HG02938 (cell line): Measurements from ENCODE around the gene DENND10.
"Not testable (repeated sequence)": the region's sequence is repeated elsewhere in the genome, so short reads cannot be mapped to it uniquely, and the experiment has no call there.

Experiments
- ATAC-seq: cut with Tn5 transposase; IDR thresholded peaks from one replicate; pipeline ENCODE4 v1.9.1; 2021; ENCODE audit warnings: mild to moderate bottlenecking, moderate library complexity; ENCODE audit not compliant: unreplicated experiment

The DENND10 gene

DNA sequence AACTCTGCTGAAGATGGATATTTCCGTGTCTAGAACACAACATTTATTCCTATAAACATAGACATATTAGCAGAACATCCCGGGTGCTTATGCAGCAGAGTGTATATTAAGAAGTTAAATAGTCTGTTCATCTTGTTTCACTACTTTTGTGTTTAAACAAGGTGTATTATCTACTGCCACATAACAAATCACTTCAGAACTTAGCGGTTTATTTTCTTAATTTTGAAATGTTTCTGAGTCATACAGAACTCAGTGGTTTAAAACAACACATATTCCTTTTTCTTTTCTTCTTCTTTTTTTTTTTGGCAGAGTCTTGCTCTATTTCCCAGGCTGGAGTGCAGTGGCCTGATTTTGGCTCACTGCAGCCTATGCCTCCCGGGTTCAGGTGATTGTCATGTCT, 25.8 kb downstream of the DENND10 start:
- no peak for ATAC-seq

DNA sequence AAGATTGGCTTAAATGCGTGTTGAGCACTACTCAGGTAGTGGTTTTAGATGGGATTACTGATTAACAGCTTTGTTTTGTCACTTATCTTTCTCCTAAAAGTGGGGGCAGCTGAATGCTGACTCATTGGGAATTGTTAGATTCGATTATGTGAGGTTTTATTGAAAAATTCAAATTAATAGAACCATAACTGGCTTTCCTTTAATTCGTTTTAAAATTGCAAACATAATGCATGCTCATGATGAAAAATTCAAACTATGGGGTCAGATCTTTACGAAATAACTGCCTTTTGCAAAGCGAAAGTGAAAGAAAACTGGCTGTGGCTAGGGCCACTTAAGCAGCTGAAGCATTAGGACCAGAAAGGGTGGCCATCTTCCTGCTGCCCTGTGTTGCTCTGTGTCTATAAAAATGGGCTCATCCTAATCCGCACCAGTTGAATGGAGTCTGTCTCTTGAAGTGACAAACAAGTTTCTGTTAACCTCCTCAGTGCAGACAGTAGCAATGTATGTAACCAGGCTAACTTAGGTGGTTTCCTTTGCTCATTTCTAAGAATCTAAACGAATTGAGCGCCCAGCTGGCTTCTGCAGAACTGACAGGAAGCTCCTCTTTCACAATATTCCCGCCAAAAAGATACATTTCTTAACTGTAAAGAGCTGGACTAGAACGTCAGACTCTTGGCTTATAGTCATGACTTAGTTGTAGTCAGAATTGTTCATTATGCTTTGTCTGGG, 27.8 kb downstream of the DENND10 start:
- peak; percentile 48 for ATAC-seq

DNA sequence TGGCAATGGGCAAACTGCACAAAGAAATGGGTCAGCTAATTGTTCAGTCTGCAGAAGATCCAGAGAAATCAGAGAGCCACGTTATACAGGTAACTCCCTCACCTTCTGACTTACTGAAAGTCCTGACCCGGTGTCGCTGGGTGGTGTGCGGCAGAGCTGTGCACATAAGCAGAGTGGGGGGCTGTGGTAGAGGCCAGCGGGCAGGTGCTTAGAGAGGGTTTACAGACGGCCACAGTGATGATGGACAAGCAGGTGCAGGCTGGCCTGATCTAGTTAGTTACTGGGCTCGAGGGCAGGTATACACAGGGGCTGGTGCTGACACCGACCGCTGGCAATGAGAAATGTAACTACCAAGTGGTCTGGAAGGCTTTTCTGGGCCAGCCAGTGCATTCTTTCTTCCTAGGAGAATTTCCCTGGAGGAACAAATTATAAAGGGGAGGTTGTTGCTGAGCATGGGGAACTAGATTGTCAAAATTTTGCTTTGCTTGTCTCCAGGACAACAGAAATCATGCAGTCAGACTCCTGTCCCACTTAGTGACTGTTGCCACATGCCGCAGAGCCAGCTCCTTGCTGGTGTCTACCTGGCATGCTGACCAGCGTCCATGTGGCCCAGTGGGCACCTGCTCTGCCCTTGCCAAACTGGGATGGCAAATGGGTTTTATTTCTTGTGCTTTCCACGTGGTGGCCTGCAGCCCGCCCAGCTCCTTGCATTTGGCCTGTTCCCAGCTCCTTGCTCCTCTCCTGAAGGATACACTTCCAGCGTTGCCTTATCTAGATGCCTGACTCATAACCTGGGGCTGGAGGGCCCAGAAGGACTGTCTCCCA, 28.8 kb downstream of the DENND10 start:
- ATAC-seq: no peak

DNA sequence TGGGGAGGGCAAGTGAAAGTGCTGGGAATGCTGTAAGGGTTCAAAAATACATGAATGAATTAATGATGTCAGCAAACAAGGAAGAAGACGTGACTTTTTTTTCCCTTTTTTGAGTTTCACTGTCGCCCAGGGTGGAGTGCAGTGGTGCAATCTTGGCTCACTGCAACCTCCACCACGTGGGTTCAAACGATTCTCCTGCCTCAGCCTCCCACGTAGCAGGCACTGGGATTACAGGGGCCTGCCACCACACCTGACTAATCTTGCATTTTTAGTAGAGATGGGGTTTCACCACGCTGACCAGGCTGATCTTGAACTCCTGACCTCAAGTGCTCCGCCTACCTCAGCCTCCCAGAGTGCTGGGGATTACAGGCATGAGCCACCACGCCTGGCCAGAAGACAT, 30.0 kb downstream of the DENND10 start:
- no peak for ATAC-seq

DNA sequence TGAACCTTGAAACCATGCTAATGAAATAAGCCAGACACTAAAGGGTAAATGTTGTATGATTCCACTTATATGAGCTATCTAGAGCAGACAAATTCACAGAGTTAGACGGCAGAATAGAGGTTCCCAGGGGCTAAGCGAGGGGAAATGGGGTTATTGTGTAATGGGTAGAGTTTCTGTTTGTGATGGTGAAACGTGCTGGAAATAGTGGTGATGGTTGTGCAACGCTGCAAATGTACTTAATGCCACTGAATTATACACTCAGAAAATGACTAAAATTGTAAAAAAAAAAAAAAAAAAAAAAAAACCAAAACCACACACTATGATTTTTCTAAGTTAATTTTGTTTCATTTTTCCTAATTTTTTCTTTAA, 31.6 kb downstream of the DENND10 start:
- ATAC-seq: no peak

DNA sequence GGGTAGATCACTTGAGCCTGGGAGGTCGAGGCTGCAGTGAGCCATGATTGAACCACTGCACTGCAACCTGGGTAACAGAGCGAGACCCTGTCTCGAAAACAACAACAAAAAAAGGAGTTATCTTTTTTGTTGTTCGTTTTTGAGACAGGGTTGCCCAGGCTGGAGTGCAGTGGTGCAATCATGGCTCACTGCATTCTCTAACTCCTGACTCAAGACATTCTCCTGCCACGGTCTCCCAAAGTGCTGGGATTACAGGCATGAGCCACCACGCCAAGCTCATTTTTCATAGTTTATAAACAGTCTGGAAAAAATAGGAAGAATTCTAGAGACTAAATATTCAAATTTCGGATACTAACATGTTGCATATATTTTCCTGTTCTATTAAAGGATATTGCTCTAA, 32.2 kb downstream of the DENND10 start:
- ATAC-seq: no peak

DNA sequence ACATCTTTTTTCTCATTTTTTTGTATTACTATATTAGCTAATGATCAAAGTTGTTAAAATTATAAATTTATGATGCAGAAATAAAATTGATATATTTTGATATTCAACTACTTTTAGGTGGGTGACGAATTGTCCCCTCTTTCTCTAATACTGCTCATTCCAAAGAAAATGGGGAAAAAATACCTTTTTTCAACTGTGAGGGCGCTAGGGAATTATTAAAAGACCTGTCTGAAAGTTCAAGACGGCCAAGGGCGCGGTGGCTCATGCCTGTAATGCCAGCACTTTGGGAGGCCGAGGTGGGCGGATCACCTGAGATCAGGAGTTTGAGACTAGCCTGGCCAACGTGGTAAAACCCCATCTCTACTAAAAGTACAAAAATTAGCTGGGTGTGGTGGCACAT, 34.0 kb downstream of the DENND10 start:
- ATAC-seq: not testable (repeated sequence)

DNA sequence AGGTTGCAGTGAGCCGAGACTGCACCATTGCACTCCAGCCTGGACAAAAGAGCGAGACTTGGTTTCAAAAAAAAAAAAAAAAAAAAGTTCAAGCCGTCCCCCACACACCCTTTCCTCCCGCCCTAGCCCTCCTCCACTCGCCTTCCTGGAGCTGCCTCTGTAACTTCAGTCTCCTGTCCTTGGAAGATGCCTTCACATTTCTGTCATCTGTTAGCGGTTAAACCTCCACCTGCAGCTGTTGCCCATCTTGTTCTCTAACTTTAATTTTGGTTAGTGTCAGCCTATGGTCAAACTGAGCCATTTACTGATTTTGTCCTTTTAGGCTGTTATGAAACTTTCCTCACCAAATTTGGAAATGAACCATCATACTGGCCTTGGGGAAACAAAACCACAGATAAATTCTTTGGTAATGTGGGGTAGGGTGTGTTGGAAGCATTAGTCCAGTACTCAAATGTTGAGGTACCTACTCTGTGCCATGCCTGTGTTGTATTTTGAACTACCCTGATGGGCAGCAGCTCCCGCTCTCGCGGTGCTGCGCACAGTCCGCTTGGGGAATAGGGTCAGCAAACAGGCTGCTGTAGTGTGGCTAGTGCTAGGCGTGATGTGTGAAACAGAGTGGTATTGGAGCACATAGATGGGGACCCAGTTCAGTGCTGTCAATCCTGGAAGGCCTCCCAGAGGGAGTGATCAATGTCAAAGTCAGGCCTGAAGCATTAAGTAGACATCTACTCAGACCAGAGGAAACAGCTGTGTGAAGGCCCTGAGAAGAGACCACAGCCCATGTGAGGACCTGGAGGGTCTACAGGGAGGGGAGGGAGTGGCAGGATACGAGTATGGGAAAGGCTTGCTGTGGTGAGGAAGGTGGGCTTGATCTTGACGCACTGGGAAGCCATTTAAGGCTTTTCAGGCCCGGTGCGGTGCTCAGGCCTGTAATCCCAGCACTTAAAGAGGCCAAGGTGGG, 34.7 kb downstream of the DENND10 start:
- ATAC-seq: no peak

DNA sequence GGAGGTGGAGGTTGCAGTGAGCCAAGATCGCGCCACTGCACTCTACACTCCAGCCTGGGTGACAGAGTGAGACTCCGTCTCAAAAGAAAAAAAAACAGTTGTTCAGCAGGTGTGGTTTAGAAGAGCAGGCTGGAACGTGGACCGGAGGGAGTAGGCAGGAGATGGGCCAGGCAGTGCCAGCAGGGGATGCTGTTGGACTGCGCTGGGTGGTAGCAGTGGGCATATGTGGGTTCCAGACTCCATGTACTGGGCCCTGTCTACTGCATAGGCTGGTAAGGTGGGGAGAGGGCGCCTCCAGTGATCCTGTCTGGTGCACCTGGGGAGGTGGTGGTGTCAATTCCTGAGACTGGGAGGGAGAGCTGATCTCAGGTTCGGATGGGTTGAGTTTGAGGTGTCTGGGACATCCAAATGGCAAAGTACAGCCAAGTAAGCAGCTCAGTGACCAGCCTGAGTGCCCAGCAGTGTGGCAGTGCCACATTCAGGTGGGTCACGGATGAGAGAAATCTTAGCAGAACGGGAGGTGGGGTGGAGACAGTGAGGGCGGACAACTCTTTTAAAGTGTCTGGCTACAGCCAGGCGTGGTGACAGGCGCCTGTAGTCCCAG, 35.7 kb downstream of the DENND10 start:
- ATAC-seq: no peak

DNA sequence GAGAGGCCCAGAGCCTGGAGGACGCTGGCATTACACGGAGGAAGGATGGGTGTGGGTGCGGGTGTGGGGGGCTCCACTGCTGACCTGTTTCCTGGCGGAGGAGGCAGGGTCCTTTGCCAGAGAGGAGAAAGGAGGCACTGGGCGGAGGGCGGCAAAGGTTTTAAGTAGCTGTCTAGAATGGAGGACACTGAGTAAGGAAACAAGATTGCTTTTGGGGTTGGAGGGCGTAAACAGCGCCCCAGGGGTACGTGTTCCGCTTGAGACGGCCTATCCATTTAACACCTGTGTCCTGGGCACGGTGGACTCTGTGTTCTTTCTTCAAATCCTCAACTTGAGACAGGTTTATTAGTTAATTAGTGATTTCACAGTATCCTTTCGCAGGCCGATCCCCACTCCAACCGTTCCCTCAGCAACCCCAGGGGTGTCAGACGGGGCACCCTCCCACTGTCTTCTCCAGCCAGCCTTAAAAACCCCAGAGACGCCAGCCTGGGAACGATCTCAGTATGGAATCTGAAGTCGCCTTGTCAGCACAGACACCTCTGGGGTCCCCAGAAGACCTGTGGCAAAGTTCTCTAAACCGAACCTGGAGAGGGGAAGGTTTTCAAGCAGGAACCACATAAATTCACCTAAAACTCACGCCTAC, 36.8 kb downstream of the DENND10 start:
- ATAC-seq: no peak

DNA sequence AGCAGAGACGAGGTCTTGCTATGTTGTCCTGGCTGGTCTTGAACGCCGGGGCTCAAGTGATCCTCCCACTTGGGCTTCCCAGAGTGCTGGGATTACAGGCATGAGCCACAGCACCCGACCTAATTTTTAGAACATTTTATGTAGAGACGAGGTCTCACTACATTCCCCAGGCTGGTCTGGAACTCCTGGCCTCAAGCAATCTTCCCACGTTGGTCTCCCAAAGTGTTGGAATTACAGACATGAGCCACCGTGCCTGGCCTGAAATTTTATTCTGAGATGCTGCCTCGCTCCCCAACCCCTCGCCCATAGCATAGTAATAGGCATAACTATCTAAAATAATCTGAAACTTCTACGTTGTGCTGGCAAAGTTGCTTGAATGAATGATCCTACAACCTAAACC, 39.7 kb downstream of the DENND10 start:
- ATAC-seq: no peak

DNA sequence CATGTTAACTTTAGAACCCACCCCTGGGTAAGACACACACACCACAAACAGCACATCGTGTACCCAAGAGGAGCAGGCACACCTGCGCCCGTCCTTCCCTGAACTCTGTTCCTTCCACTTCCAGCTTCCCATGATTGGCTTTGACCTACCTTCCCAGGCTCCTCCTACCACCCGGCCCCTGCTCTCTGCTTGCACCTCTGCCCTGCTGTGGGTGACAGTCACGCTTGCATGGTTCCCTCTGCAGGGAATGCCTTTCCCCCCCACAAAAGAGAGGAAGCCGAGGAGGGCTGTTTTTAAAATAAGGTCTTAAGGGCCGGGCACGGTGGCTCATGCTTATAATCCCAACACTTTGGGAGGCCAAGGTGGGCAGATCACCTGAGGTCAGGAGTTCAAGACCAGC, 45.2 kb downstream of the DENND10 start:
- ATAC-seq: no peak

DNA sequence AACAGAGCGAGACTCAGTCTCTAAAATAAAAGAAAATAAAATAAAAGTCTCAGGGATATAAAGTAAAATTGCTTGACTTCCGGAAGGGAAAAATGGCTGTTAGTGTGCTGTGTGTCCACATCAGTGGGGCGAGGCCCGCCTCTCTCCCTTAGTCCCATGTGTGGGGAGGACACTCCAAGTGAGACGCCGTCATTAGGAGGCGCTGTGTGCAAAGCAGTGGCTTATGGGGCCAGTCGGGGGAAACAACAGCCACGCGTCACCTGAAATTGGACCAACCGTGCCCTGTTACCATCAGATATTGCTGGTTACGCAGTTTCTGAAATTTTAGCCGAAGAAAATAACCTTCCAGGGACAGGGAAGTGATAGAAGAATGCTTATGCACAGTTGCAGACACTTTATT, 45.8 kb downstream of the DENND10 start:
- ATAC-seq: no peak

DNA sequence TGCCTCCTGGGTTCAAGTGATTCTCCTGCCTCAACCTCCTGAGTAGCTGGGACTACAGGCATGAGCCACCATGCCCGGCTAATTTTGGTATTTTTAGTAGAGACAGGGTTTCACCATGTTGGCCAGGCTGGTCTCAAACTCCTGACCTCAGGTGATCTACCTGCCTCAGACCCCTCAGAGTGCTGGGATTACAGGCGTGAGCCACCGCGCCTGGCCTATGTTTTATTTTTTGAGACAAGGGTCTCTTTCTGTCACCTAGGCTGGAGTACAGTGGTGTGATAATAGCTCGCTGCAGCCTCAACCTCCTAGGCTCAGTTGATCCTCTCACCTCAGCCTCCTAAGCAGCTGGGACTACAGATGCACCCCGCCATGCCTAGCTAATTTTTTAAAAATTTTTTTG, 47.7 kb downstream of the DENND10 start:
- ATAC-seq: not testable (repeated sequence)

DNA sequence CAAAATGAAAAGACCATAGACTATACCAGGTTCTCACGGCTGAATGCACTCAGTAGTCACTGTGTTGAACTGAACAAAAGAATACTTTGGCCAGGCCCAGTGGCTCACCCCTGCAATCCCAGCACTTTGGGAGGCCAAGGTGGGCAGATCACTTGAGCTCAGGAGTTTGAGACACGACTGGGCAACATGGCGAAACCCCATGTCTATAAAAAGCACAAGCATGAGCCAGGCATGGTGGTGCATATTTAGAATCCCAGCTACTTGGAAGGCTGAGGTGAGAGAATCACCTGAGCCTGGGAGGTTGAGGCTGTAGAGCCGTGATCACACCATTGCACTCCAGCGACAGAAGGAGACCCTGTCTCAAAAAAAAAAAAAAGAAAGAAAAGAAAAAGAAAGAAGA, 49.1 kb downstream of the DENND10 start:
- ATAC-seq: no peak

DNA sequence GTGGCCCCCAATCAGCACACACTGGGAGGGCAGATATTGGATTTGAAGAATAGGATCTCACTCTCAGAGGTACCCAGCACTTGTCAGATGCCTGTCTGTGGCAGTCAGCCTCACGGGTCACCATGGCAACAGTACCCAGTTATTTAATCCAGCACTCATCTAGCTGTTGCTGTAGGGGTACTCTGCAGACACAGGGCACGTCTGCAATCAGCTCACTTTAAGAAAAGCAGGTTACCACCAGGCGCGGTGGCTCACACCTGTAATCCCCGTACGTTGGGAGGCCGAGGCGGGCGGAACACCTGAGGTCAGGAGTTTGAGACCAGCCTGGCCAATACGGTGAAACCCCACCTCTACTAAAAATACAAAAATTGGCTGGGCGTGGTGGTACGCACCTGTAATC, 49.7 kb downstream of the DENND10 start:
- no peak for ATAC-seq

DNA sequence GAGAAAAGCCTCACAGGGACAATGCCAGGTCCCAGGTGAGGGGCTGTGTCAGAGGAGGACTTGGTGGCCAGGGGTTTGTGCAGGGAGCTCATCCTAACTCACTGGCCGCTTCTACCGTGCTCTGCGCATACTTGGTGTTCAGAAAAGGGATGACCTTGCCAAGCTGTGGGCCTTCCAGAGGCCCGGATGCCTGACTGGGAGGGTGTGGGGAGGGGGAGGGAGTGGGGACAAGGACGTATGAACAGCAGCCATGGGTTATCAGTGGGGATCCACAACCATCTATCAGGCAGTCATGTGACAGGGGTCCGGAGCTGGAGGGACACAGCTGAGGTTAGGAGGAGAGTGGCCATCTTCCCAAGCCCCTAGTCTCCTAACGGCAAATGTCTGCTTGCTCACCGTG, 55.4 kb downstream of the DENND10 start:
- ATAC-seq: no peak

DNA sequence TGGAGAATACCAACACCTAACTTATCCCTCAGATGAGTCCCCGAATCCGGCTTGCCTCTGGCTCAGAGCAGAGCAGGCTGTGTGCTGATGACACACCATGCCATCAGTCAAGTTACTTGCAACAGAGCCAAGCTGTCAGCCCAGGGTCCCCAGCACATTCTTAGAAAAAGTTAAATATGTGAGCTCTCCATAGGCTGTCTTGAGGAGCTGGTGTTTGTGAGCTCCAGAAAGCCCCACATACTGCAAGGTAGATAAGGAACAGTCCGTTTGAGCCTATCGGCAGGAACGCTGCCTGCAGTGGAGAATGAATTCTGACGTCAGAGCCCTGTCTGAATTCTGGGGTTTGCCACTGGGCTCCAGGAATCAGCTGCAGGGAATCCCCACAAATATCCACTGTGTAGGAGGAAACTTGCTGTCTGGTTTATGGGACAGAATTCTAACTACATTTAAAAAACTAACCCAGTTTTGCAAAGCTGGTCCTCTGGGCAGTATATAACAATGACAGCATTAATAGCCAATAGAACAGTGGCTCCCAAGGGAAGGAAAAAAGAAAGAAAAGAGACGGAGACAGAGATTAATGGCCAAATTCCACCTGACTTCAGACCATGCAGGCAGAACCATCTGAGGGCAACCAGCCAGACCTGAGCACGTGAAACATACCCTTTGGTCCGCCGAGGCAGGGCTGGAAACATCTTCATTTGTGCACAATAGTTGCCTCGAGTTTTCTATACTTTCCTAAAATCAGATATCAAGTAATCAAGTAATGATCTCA, 58.0 kb downstream of the DENND10 start:
- ATAC-seq: no peak

DNA sequence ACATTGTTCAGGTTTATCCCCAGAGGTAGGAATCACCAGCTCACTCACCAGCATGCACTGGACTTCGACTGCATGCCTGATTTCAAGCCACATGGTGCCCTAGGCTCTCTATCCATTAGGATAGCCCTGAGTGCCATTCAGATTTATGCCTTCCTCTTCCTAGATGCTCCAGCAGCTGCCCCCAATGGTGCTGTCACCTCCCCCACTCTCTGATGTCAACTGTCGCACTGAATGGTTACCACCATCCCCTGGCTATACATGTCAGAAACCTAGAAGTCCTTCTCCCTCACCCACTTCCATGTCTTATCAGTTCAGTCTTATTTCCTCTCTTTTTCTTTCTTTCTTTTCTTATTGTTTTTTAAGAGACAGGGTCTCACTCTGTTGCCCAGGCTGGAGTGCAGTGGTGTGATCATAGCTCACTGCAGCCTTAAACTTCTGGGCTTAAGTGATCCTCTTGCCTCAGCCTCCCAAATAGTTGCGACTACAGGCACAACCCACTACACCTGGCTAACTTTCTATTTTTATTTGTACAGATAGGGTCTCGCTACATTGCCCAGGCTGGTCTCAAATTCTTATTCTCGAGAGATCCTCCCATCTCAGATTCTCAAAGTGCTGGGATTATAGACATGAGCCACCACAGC, 58.7 kb downstream of the DENND10 start:
- ATAC-seq: no peak
